ENCODE measurements around the gene PSKH1.
A peak's percentile ranks its signal among the peaks of the same experiment; 100 is the strongest.

The PSKH1 gene

DNA sequence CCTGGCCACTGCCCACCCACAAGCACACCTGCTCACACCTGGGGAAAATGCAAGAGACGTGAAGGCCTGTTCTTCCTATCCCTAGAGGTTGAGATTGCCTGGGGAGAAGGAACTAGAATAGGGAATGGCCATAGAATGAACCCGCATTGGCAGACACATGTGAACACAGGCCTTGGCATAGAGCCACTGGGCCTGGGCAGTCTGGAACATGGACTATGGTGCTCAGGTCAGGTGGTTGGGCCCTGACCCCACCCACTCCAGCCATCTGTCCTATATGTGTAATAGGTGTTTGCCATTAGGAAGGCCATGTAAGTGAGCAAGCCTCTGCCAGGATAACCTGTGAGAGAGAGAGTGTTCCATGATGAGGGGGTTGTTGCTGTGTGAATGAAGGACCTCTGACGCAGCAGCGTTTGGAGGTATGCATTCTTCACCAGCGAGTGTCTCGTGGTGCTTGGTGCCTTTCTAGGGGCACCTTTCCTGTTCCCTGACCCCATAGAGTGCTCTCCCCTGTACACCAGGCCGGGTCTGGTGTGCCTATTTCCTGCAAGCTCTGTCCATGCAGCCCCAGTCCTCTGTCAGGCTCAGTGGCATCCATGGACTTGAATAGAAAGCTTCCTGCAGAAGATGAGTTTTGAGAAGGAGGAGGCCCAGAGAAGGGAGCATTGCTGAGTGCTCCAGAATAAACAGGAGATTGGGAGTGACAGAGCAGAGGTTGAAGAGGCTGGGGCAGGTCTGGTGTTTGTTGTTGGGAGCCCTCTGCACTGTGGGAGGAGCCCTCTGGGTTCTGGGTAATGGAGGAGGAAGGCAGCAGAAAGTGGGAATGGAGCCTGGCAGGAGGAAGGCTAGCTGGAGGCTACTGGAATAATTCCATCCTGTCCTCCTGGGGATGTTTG, 23.0 kb downstream of the PSKH1 start:
- Histone ChIP-seq H3K4me1 (ENCODE audit: control insufficient read depth, insufficient read depth, low read length) (peaks cover 16% of the 10 kb centered on the region), H3K9ac (ENCODE audit: low read depth, low read length) (no peak overlapping the region), H3K27ac (ENCODE audit: low read depth, low read length) (peak overlapping the region; percentile 50), H3K27me3 (ENCODE audit: control insufficient read depth, insufficient read depth, low read length) (no peaks in the 10 kb centered on the region), H3K36me3 (ENCODE audit: control insufficient read depth, insufficient read depth, low read length) (peaks cover 16% of the 10 kb centered on the region), H3K4me3 (ENCODE audit: low read depth, low read length) (no peak overlapping the region), H3K9me3 (ENCODE audit: control insufficient read depth, insufficient read depth, low read length) (no peaks in the 10 kb centered on the region)

DNA sequence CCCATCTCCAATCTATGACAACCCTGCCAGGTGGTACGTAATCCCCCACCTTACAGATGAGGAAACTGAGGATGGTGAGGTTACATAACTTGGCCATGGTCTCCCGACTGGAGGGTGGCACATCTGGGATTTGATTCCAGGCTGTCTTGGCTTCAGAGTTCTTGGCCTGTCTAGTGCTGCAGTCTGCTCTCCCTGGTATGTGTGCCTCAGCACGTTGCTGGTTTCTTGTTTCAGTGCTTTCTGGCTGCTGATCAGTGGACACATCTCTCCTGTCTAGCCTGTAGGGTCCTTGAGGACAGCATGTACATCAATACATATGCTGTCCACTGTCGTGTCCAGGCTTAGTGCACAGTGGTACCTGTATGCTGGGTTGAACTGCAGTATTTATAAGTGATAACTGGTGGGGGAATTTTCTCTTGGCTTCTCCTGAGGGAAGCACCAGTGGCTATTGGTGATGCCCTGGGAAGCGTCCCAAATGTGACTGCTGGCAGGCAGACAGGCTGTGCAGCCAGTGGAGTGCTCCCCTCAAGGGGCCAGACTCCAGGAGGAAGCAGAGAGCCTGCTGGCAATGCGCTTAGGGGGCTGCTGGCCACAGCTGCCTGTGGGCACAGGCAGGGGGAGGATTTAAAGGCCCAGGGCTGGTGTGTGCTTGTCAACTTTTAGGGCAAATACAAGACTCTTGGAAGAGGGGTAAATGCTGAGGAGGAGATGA, 24.2 kb downstream of the PSKH1 start:
- H3K9ac ChIP-seq (ENCODE audit: low read depth, low read length) = no peak overlapping the region
- H3K27ac ChIP-seq (ENCODE audit: low read depth, low read length) = peak overlapping the region; percentile 12
- H3K4me3 ChIP-seq (ENCODE audit: low read depth, low read length) = no peak overlapping the region
- peaks cover 9% of the 10 kb centered on the region for H3K36me3 ChIP-seq (ENCODE audit: control insufficient read depth, insufficient read depth, low read length)
- H3K9me3 ChIP-seq (ENCODE audit: control insufficient read depth, insufficient read depth, low read length) = no peaks in the 10 kb centered on the region
- no peaks in the 10 kb centered on the region for H3K27me3 ChIP-seq (ENCODE audit: control insufficient read depth, insufficient read depth, low read length)
- H3K4me1 ChIP-seq (ENCODE audit: control insufficient read depth, insufficient read depth, low read length) = peaks cover 16% of the 10 kb centered on the region

DNA sequence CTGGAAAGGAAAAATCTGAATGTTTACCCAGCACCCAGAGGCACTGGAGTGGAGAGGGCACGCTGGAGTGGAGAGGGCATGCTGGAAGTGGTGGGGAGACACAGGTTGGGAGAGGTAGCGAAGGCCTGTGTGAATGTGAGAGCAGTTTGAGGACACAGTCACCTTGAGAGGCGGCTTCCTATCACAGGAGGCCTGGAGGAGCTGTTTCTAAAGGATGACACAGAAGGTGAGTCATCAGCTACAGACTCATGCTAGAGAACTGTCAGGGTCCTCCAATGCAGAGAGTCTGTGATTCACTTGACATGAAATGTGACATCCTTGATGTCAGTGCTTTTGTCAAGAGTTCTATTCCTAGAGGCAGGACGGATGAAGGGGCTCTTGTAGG, 24.8 kb downstream of the PSKH1 start:
- H3K4me3 ChIP-seq (ENCODE audit: low read depth, low read length) = no peak overlapping the region
- no peaks in the 10 kb centered on the region for H3K27me3 ChIP-seq (ENCODE audit: control insufficient read depth, insufficient read depth, low read length)
- peaks cover 16% of the 10 kb centered on the region for H3K4me1 ChIP-seq (ENCODE audit: control insufficient read depth, insufficient read depth, low read length)
- peaks cover 9% of the 10 kb centered on the region for H3K36me3 ChIP-seq (ENCODE audit: control insufficient read depth, insufficient read depth, low read length)
- H3K9me3 ChIP-seq (ENCODE audit: control insufficient read depth, insufficient read depth, low read length) = no peaks in the 10 kb centered on the region
- peak overlapping the region; percentile 12 for H3K27ac ChIP-seq (ENCODE audit: low read depth, low read length)
- H3K9ac ChIP-seq (ENCODE audit: low read depth, low read length) = no peak overlapping the region

DNA sequence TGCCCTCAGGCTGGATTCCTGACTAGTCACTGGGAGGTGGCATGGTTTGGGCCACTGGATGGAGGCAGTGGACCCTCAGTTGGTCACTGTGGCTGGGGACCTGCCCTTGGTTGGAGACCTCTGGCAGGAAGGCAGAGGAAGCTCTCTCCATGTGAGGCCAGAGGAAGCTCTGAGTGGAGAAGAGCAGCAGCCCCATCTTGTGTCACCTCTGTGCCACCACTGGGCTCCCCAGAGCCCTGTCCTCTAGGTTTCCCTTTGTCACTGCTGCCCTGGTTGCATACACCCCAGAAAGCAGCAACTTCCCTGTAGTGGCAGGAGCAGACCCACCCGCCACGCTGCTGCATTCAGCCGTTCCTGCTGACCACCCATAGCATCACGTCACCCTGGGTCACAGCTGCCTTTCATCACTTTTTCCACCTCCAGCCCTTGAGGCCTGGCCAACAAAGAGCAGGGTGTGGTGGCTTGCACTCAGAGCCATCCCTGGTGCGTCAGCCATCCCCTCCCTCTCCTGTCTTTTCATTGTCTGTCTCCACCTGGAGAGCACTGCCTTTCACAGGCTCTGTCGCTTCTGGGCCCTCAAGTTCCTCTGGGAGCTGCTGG, 26.7 kb downstream of the PSKH1 start:
- H3K36me3 ChIP-seq (ENCODE audit: control insufficient read depth, insufficient read depth, low read length) = peaks cover 17% of the 10 kb centered on the region

DNA sequence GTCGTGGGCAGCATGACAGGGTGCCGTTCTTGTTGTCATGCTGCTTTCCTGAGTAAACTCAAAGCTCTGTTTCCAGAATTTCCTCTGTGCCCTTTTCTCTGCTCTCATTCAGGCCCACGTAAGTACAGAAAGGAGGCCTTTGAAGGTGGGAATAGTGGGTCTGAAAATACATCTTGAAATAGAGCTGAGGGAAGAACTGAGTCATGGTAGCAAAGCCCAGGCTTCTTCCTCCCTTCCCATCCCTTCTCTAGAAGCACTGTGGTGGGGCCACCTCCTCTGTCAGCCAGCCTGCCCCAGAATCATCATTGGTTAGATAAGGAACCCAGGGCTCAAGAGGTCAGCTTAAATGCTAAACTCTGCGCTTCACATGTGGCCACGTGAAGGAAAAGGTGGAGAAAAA, 29.2 kb downstream of the PSKH1 start:
- H3K27me3 ChIP-seq (ENCODE audit: control insufficient read depth, insufficient read depth, low read length) = no peaks in the 10 kb centered on the region
- no peak overlapping the region for H3K9ac ChIP-seq (ENCODE audit: low read depth, low read length)
- no peak overlapping the region for H3K27ac ChIP-seq (ENCODE audit: low read depth, low read length)

More for the DNA sequence above, 26.7 kb downstream of the PSKH1 start:
- H3K4me3 ChIP-seq (ENCODE audit: low read depth, low read length) = no peak overlapping the region
- no peak overlapping the region for H3K9ac ChIP-seq (ENCODE audit: low read depth, low read length)
- no peaks in the 10 kb centered on the region for H3K9me3 ChIP-seq (ENCODE audit: control insufficient read depth, insufficient read depth, low read length)
- no peaks in the 10 kb centered on the region for H3K27me3 ChIP-seq (ENCODE audit: control insufficient read depth, insufficient read depth, low read length)
- no peak overlapping the region for H3K27ac ChIP-seq (ENCODE audit: low read depth, low read length)
- H3K4me1 ChIP-seq (ENCODE audit: control insufficient read depth, insufficient read depth, low read length) = peaks cover 14% of the 10 kb centered on the region

DNA sequence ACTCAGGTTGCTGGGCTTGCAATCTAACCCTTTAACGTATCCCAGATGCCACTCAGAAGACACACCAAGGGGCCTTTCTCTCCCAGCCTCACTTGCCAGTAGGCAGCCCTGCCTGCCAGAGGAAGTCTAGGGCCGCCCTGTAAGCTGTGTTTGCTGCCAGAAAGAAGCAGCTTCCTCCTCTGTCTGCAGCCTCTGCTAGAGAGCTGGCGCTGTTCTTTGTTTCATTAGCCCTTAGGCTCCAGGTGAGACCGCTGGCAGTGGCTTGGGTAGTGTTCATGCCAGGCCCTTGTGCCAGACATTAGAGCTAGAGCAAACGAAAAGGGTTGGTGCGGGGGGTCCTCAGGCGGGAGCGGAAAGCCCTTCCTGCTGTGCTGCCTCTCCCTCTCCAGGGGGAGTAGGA, 29.7 kb downstream of the PSKH1 start:
- H3K9me3 ChIP-seq (ENCODE audit: control insufficient read depth, insufficient read depth, low read length) = no peaks in the 10 kb centered on the region
- no peaks in the 10 kb centered on the region for H3K27me3 ChIP-seq (ENCODE audit: control insufficient read depth, insufficient read depth, low read length)
- H3K4me3 ChIP-seq (ENCODE audit: low read depth, low read length) = no peak overlapping the region
- H3K27ac ChIP-seq (ENCODE audit: low read depth, low read length) = no peak overlapping the region
- H3K36me3 ChIP-seq (ENCODE audit: control insufficient read depth, insufficient read depth, low read length) = peaks cover 15% of the 10 kb centered on the region
- H3K4me1 ChIP-seq (ENCODE audit: control insufficient read depth, insufficient read depth, low read length) = no peaks in the 10 kb centered on the region; the same call in 1 of the 2 replicates
- no peak overlapping the region for H3K9ac ChIP-seq (ENCODE audit: low read depth, low read length)

More for the DNA sequence above, 29.2 kb downstream of the PSKH1 start:
- H3K4me1 ChIP-seq (ENCODE audit: control insufficient read depth, insufficient read depth, low read length) = no peaks in the 10 kb centered on the region; the same call in 1 of the 2 replicates
- no peaks in the 10 kb centered on the region for H3K9me3 ChIP-seq (ENCODE audit: control insufficient read depth, insufficient read depth, low read length)
- peaks cover 12% of the 10 kb centered on the region; the same call in 1 of the 2 replicates for H3K36me3 ChIP-seq (ENCODE audit: control insufficient read depth, insufficient read depth, low read length)
- no peak overlapping the region for H3K4me3 ChIP-seq (ENCODE audit: low read depth, low read length)

DNA sequence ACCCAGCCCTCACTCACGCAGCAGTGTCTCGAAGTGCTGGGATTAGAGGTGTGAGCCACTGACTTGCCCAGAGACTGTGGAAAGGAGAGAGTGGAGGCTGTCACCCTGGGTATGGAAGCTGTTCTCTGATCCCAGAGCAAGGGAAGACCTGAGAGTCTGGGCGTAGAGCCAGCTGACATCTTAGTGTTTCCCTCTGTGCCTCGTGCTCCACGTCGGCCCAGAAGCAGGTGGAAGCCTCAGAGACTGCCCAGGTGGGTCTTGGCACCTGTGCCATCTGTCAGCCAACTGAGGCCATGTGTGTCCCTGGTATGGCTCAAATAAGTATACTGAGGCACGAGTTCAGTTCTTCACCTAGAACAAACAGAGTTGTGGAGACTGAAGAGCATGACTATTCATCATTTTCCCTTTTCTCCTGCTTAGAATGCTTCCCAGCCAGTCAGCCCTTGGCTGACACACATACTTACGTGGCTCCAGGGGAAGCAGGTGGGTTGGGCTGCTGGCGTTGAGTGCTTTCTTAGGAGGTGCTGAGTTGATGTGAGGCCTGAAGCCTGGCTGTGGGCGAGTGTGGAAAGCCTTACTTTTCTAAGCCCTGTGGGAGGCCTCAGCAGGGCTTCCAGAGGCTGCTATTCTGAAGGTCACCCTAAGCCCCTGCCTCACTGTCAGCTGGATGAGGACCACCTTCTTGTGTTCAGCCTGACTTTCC, 30.5 kb downstream of the PSKH1 start:
- H3K36me3 ChIP-seq (ENCODE audit: control insufficient read depth, insufficient read depth, low read length) = peaks cover 16% of the 10 kb centered on the region
- H3K27ac ChIP-seq (ENCODE audit: low read depth, low read length) = no peak overlapping the region
- H3K4me3 ChIP-seq (ENCODE audit: low read depth, low read length) = no peak overlapping the region
- H3K4me1 ChIP-seq (ENCODE audit: control insufficient read depth, insufficient read depth, low read length) = no peaks in the 10 kb centered on the region; the same call in 1 of the 2 replicates
- no peak overlapping the region for H3K9ac ChIP-seq (ENCODE audit: low read depth, low read length)
- no peaks in the 10 kb centered on the region for H3K27me3 ChIP-seq (ENCODE audit: control insufficient read depth, insufficient read depth, low read length)
- H3K9me3 ChIP-seq (ENCODE audit: control insufficient read depth, insufficient read depth, low read length) = no peaks in the 10 kb centered on the region

DNA sequence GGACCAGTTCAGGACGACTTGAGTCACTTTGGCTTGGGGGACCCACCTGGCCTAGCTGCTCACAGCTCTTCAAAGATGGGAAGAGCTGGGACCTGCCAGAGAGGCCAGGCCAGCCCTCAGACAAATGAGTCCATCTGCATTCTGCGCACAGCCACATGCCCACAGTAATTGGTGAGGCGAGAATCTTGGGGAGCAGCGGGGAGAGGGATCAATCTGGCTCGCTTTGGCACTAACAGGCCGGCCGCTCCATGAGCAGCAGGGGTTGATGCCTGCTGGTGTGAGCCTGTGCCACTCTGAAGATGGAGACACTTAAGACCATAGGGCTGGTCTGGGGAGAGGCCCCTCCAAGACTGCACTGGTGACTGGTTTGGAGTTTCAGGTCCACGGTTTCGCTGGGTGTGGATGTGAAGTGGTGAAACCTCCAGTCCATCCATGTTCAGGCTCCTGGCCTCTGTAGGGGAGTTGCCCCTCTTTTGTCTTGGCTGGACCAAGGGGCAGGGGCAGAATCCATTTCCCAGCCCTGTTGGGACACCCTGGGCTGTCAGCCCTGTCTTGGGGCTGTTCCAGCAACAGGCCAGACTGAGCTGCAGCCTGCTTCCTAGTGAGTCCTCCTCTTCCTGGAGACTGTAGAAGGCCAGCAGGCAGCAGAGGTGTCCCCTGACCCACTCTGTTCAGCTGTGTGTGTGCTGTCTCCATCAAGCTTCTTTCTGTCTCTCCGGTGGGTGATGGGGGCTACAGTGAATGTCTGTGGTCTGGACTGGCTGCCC, 31.3 kb downstream of the PSKH1 start:
- Histone ChIP-seq H3K36me3 (ENCODE audit: control insufficient read depth, insufficient read depth, low read length) (peaks cover 24% of the 10 kb centered on the region), H3K27me3 (ENCODE audit: control insufficient read depth, insufficient read depth, low read length) (no peaks in the 10 kb centered on the region), H3K4me1 (ENCODE audit: control insufficient read depth, insufficient read depth, low read length) (no peaks in the 10 kb centered on the region; the same call in 1 of the 2 replicates), H3K9me3 (ENCODE audit: control insufficient read depth, insufficient read depth, low read length) (no peaks in the 10 kb centered on the region), H3K4me3 (ENCODE audit: low read depth, low read length) (no peak overlapping the region), H3K27ac (ENCODE audit: low read depth, low read length) (no peak overlapping the region), H3K9ac (ENCODE audit: low read depth, low read length) (no peak overlapping the region)

DNA sequence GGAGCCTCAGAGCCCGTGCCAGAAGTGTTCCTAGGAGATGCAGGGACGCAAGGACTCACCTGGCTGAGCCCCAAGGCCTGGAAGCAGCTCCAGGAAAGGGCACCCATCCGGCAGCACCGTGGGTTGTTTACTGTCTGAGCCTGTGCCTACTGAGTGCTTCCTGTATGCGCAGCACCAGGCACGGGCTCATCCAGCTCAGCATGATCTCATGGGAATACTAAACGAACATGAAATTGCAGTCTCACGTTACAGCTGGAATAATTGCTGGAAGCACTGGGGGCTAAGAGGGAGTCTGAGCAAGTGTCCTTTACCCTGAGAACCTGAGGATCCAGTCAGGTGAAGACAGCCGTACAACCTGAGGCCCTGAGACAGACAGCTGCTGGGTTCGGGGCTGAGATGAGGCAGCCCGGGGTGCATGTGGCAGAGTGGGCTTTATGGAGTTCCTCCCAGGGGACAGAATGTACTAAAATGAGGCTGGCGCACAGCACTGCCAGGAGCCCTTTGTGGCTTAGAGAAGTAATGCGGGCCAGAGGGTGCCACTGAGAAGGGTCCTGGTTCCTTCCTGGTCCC, 33.2 kb downstream of the PSKH1 start:
- H3K36me3 ChIP-seq (ENCODE audit: control insufficient read depth, insufficient read depth, low read length) = peaks cover 28% of the 10 kb centered on the region
- no peaks in the 10 kb centered on the region; the same call in 1 of the 2 replicates for H3K4me1 ChIP-seq (ENCODE audit: control insufficient read depth, insufficient read depth, low read length)
- H3K9me3 ChIP-seq (ENCODE audit: control insufficient read depth, insufficient read depth, low read length) = no peaks in the 10 kb centered on the region
- no peaks in the 10 kb centered on the region for H3K27me3 ChIP-seq (ENCODE audit: control insufficient read depth, insufficient read depth, low read length)
- no peak overlapping the region for H3K27ac ChIP-seq (ENCODE audit: low read depth, low read length)
- no peak overlapping the region for H3K9ac ChIP-seq (ENCODE audit: low read depth, low read length)
- no peak overlapping the region for H3K4me3 ChIP-seq (ENCODE audit: low read depth, low read length)

Data from HUES48 (cell line).